GM12878 (cell line): ENCODE data around the gene CMBL. TPM values are rescaled to one million over a fixed set of nuclear protein-coding genes. Genes with fewer than 3 reads are reported as not detected.

ENCODE experiments used
- BCL11A ChIP-seq: IDR thresholded peaks from 2 replicates; pipeline ENCODE4 v1.6.1; 2011; ENCODE audit warnings: low read depth, low read length
- CBFB ChIP-seq: IDR thresholded peaks from 2 replicates; pipeline ENCODE4 v1.6.1; 2016; ENCODE audit warnings: antibody characterized with exemption, low read depth
- CREB1 ChIP-seq: IDR thresholded peaks from 2 replicates; pipeline ENCODE4 v1.6.1; 2012; ENCODE audit warnings: low read depth, mild to moderate bottlenecking, inconsistent platforms
- CTCF ChIP-seq, 3 experiments: IDR thresholded peaks in 2 of 3; conservative IDR thresholded peaks in 1 of 3; 2 replicates each; pipeline ENCODE4 v1.5.1; 2011; ENCODE audit warnings: low read depth in 3 of 3, low read length in 3 of 3, mild to moderate bottlenecking in 3 of 3, control low read depth in 2 of 3, moderate library complexity in 2 of 3, inconsistent platforms in 1 of 3, mixed read lengths in 1 of 3; ENCODE audit not compliant: control insufficient read depth in 2 of 3, insufficient read depth in 1 of 3; ENCODE audit errors: extremely low read depth in 1 of 3
- EZH2 ChIP-seq: IDR thresholded peaks from 2 replicates; pipeline ENCODE4 v1.6.1; 2012; ENCODE audit warnings: low read depth, mild to moderate bottlenecking, control low read depth, inconsistent platforms, low read length, borderline replicate concordance; ENCODE audit not compliant: control insufficient read depth
- FOXM1 ChIP-seq: IDR thresholded peaks from 2 replicates; pipeline ENCODE4 v1.6.1; 2012; ENCODE audit warnings: low read depth, mild to moderate bottlenecking, inconsistent platforms, low read length, moderate library complexity
- GABPA ChIP-seq: IDR thresholded peaks from 2 replicates; pipeline ENCODE4 v1.6.1; 2014; ENCODE audit warnings: antibody characterized with exemption, low read depth, mild to moderate bottlenecking, inconsistent platforms
- HDAC2 ChIP-seq: fragments of 200-600 bp; sonication (generic); IDR thresholded peaks from 2 replicates; pipeline ENCODE4 v1.6.1; 2017
- HDAC6 ChIP-seq: fragments of 200-600 bp; sonication (generic); IDR thresholded peaks from one replicate; pipeline ENCODE4 v1.8.0; 2017; ENCODE audit warnings: antibody characterized with exemption; ENCODE audit not compliant: unreplicated experiment
- IKZF2 ChIP-seq, 2 experiments: fragments of 450-650 bp; IDR thresholded peaks; 2 replicates each; pipeline ENCODE4 v1.6.1; 2017; ENCODE audit warnings: mild to moderate bottlenecking in 2 of 2, moderate library complexity in 2 of 2
- IRF5 ChIP-seq: fragments of 450-650 bp; IDR thresholded peaks from 2 replicates; pipeline ENCODE4 v1.6.1; 2017; ENCODE audit warnings: borderline replicate concordance
- MAX ChIP-seq: IDR thresholded peaks from 2 replicates; pipeline ENCODE4 v1.6.1; 2012; ENCODE audit warnings: low read depth, low read length, improper control_type of control experiment
- NFXL1 ChIP-seq: fragments of 450-650 bp; IDR thresholded peaks from 2 replicates; pipeline ENCODE4 v1.6.1; 2017; ENCODE audit warnings: antibody characterized with exemption, mild to moderate bottlenecking, borderline replicate concordance
- NR2C1 ChIP-seq: fragments of 450-650 bp; IDR thresholded peaks from 2 replicates; pipeline ENCODE4 v1.6.1; 2017; ENCODE audit warnings: antibody characterized with exemption, mild to moderate bottlenecking, moderate library complexity
- NRF1 ChIP-seq: conservative IDR thresholded peaks from 2 replicates; pipeline ENCODE4 v1.6.1; 2011; ENCODE audit warnings: mild to moderate bottlenecking, low read depth, low read length, improper control_type of control experiment
- SP1 ChIP-seq: IDR thresholded peaks from one replicate; pipeline ENCODE4 v1.6.1; 2011; ENCODE audit warnings: low read depth, low read length
- STAT3 ChIP-seq: IDR thresholded peaks from 2 replicates; pipeline ENCODE4 v1.6.1; 2011; ENCODE audit warnings: low read depth, low read length, improper control_type of control experiment
- TBL1XR1 ChIP-seq: IDR thresholded peaks from 2 replicates; pipeline ENCODE4 v1.6.1; 2012; ENCODE audit warnings: low read depth, low read length, improper control_type of control experiment
- YBX1 ChIP-seq: fragments of 450-650 bp; IDR thresholded peaks from 2 replicates; pipeline ENCODE4 v1.6.1; 2016; ENCODE audit warnings: antibody characterized with exemption
- ZNF274 ChIP-seq: IDR thresholded peaks from one replicate; pipeline ENCODE4 v1.8.0; 2011; ENCODE audit not compliant: insufficient read length, insufficient read depth
- ZNF384 ChIP-seq: IDR thresholded peaks from 2 replicates; pipeline ENCODE4 v1.6.1; 2012; ENCODE audit warnings: low read depth, mild to moderate bottlenecking, low read length, improper control_type of control experiment, borderline replicate concordance
- ZSCAN29 ChIP-seq: fragments of 450-650 bp; IDR thresholded peaks from 2 replicates; pipeline ENCODE4 v1.6.1; 2017; ENCODE audit warnings: mild to moderate bottlenecking, moderate library complexity
- polyA plus RNA-seq, 11 experiments: library from polyadenylated mRNA; depleted of rRNA in 4 of 11; unstranded in 6 of 11; stranded (reverse) in 5 of 11; fragments of >200 nt; fragmentation: Nextera tagmentation in 4 of 11; fragmentation: Illumina TruSeq in 1 of 11; extraction: Ambion mirVana in 4 of 11; extraction: Trizol in 1 of 11; gene quantifications; 1 replicate in 1 of 11; 2 replicates in 10 of 11; pipeline versions ENCODE4 v1.2.1 to v1.2.3, GENCODE V29; 2011 to 2016; ENCODE audit warnings: inconsistent platforms in 2 of 11, missing spikeins in 2 of 11, low read depth in 1 of 11
- total RNA-seq, 4 experiments: library from RNA; depleted of rRNA in 3 of 4; stranded (reverse); fragments of >200 nt in 3 of 4; fragmentation: Illumina TruSeq in 1 of 4; extraction: Trizol in 1 of 4; gene quantifications; 2 replicates each; pipeline versions ENCODE4 v1.2.1 to v1.2.3, GENCODE V29; 2013 to 2021
- TF ChIP-seq, protein P1 (sequence below): IDR thresholded peaks from 2 replicates; pipeline ENCODE4 v1.6.1; 2011; ENCODE audit warnings: mild to moderate bottlenecking, low read depth, low read length, moderate library complexity; ENCODE audit not compliant: insufficient replicate concordance
- TF ChIP-seq, protein P2 (sequence below): fragments of 450-650 bp; IDR thresholded peaks from 2 replicates; pipeline ENCODE4 v1.6.1; 2018; ENCODE audit warnings: mild to moderate bottlenecking, low read depth, moderate library complexity; ENCODE audit not compliant: partially characterized antibody

CMBL gene
- total and polyA plus RNA-seq, 10 of the 15 experiments (the other 5 are each of a cell fraction or from before 2014, with no cell fraction given): 1.8 to 15.6 (median 7.5) TPM

- TF ChIP-seq, protein P1, sequence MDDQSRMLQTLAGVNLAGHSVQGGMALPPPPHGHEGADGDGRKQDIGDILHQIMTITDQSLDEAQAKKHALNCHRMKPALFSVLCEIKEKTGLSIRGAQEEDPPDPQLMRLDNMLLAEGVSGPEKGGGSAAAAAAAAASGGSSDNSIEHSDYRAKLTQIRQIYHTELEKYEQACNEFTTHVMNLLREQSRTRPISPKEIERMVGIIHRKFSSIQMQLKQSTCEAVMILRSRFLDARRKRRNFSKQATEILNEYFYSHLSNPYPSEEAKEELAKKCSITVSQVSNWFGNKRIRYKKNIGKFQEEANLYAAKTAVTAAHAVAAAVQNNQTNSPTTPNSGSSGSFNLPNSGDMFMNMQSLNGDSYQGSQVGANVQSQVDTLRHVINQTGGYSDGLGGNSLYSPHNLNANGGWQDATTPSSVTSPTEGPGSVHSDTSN: no peak
- no peak for TF ChIP-seq ZNF384
- peak; percentile 88 for TF ChIP-seq GABPA
- no peak for TF ChIP-seq NRF1
- no peak; the same call in 1 of the 2 replicates for TF ChIP-seq FOXM1
- TF ChIP-seq YBX1: no peak
- no peak for TF ChIP-seq ZNF274
- TF ChIP-seq CTCF (IDR thresholded peaks at IDR 0.05 in 2 of 3, conservative IDR thresholded peaks at IDR 0.05 in 1 of 3; ENCODE audit: control insufficient read depth in 2 of 3, extremely low read depth in 1 of 3, insufficient read depth in 1 of 3, low read depth in 3 of 3, low read length in 3 of 3): no peak
- no peak for TF ChIP-seq IRF5
- TF ChIP-seq TBL1XR1: no peak
- no peak for TF ChIP-seq BCL11A
- no peak for TF ChIP-seq NFXL1
- TF ChIP-seq CBFB: no peak; the same call in 1 of the 2 replicates
- TF ChIP-seq MAX: peak; percentile 72
- TF ChIP-seq HDAC6: no peak
- peak; percentile 89 for TF ChIP-seq CREB1
- no peak for TF ChIP-seq EZH2
- no peak for TF ChIP-seq STAT3
- TF ChIP-seq SP1: peak; percentile 58
- TF ChIP-seq IKZF2 (IDR thresholded peaks at IDR 0.05): no peak; a peak in 2 of 4 replicates
- no peak for TF ChIP-seq HDAC2
- TF ChIP-seq, protein P2, sequence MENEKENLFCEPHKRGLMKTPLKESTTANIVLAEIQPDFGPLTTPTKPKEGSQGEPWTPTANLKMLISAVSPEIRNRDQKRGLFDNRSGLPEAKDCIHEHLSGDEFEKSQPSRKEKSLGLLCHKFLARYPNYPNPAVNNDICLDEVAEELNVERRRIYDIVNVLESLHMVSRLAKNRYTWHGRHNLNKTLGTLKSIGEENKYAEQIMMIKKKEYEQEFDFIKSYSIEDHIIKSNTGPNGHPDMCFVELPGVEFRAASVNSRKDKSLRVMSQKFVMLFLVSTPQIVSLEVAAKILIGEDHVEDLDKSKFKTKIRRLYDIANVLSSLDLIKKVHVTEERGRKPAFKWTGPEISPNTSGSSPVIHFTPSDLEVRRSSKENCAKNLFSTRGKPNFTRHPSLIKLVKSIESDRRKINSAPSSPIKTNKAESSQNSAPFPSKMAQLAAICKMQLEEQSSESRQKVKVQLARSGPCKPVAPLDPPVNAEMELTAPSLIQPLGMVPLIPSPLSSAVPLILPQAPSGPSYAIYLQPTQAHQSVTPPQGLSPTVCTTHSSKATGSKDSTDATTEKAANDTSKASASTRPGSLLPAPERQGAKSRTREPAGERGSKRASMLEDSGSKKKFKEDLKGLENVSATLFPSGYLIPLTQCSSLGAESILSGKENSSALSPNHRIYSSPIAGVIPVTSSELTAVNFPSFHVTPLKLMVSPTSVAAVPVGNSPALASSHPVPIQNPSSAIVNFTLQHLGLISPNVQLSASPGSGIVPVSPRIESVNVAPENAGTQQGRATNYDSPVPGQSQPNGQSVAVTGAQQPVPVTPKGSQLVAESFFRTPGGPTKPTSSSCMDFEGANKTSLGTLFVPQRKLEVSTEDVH: no peak
- TF ChIP-seq ZSCAN29: no peak
- TF ChIP-seq NR2C1: no peak; the same call in 1 of the 2 replicates
These were observed 45.7 kb upstream of the CMBL start, which contains the start of gene MARCHF6 (continued) for GRCh38 chr5:10353241-10354047.
